Right atrium auricular region (tissue), 2 donors: Measurements from ENCODE around the gene VASH1. TPM values are rescaled to one million over a fixed set of nuclear protein-coding genes. Genes with fewer than 3 reads are reported as not detected.
A peak's percentile ranks its signal among the peaks of the same experiment; 100 is the strongest.

ENCODE experiments used
- DNase-seq: peaks from one replicate; pipeline ENCODE4 v3.0.0-alpha.2; 2019; ENCODE audit warnings: low spot score
- H3K27ac ChIP-seq, 2 donors: fragments of 200-600 bp; sonication (generic); 1 replicate in 1 of 2; 2 replicates in 1 of 2; pipeline ENCODE4 v1.5.1; 2016 to 2019
- H3K27me3 ChIP-seq, 2 donors: fragments of 200-600 bp; sonication (generic); one replicate each; pipeline versions ENCODE4 v1.5.1 to v1.6.0; 2017 to 2019
- H3K36me3 ChIP-seq: fragments of 200-600 bp; sonication (generic); one replicate; pipeline ENCODE4 v1.5.1; 2016
- H3K4me1 ChIP-seq, 2 donors: fragments of 200-600 bp; sonication (generic); one replicate each; pipeline versions ENCODE4 v1.5.1 to v1.6.0; 2017 to 2019
- H3K4me3 ChIP-seq, 2 donors: fragments of 200-600 bp; sonication (generic); 1 replicate in 1 of 2; 2 replicates in 1 of 2; pipeline ENCODE4 v1.5.1; 2017 to 2019; ENCODE audit warnings: mild to moderate bottlenecking in 1 of 2, moderate library complexity in 1 of 2
- H3K9me3 ChIP-seq, 2 donors: fragments of 200-600 bp; sonication (generic); one replicate each; pipeline ENCODE4 v1.5.1; 2019
- CTCF ChIP-seq, 2 donors: fragments of 200-600 bp; sonication (generic); IDR thresholded peaks; one replicate each; pipeline ENCODE4 v1.5.1; 2019; ENCODE audit warnings: antibody characterized with exemption in 2 of 2
- total RNA-seq, 2 donors: library from RNA; depleted of rRNA; stranded (reverse); fragments of >200 nt; gene quantifications; one replicate each; pipeline ENCODE4 v1.1.0, GENCODE V29; 2016

The VASH1 gene
- total RNA-seq, 2 donors from 2014 or later, result 14.3 to 26.1 TPM

DNA sequence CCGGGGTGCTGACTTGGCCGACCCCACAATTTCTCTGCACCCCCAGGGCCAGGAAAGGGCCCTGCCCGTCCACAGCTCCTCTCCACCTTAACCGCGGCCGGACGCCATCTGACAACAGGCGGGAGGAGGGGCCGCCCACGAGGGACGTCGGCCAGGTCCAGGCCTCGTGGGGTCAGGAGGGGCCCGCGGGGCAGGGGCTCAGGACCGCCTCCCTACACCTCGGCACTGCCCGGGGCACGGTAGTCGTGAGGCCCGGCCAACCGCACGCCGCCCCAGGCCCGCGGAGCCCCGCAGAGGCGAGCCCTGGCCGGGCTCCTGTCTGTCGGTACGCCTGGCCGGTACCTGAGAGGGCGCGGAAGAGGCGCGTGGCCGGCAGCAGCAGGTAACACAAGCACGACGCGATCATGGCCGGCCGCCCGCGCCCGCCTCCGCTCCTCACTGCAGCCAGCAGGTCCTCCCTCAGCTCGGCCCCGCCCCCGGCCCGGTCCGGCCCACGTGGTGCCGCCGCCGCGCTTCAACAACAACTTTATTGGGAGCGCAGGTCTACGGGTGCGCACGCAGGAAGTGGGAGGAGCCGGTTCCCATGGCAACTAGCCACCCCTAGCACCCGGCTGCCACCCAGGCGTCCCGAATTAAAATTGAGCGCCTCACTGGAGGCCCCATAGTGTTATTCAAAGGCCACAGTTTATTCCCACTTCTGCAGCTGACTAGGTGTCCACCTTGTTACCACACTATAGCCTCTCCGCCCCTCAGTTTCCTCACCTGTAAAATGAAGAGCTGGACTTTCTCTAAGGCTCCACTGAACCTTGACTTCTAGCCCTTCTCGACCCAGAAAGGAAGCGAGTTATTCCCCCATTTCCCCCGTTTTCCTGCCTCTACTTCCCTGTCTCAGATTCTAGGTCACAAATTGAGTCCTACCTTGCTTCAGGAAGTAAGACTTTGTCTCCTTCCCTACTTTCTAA lies 51.4 kb downstream of the VASH1 start, which contains the start of gene ANGEL1:
TSS of gene ANGEL1 (minus strand) at position 461 of the 962 bp plus-strand sequence. CDS start at position 406, 55 bp downstream.
- peak within 1 kb of the TSS; percentile 91 to 94 for H3K27ac ChIP-seq
- DNase-seq, result peak; percentile 98
- peaks cover 0 to 26% of the 10 kb centered on the region in 2 donors for H3K4me1 ChIP-seq
- H3K36me3 ChIP-seq, result peaks cover 11% of the 10 kb centered on the region
- H3K27me3 ChIP-seq, result no peaks in the 10 kb centered on the region
- peak in 1 of 2 donors; percentile 6 for TF ChIP-seq CTCF (IDR thresholded peaks at IDR 0.05)
- peak within 1 kb of the TSS; percentile 76 to 81 for H3K4me3 ChIP-seq
- H3K9me3 ChIP-seq, result no peaks in the 10 kb centered on the region

GRCh38 chr14:76814726-76815645 lies 53.7 kb downstream of the VASH1 start:
- peak overlapping the region in 1 of 2 donors; percentile 59 for H3K27ac ChIP-seq
- H3K9me3 ChIP-seq, result no peaks in the 10 kb centered on the region
- no peaks in the 10 kb centered on the region for H3K27me3 ChIP-seq
- no peak overlapping the region for H3K4me3 ChIP-seq
- DNase-seq, result no peak
- H3K4me1 ChIP-seq, result peaks cover 0 to 25% of the 10 kb centered on the region in 2 donors
- no peaks in the 10 kb centered on the region for H3K36me3 ChIP-seq
- no peak for TF ChIP-seq CTCF (IDR thresholded peaks at IDR 0.05)

DNA sequence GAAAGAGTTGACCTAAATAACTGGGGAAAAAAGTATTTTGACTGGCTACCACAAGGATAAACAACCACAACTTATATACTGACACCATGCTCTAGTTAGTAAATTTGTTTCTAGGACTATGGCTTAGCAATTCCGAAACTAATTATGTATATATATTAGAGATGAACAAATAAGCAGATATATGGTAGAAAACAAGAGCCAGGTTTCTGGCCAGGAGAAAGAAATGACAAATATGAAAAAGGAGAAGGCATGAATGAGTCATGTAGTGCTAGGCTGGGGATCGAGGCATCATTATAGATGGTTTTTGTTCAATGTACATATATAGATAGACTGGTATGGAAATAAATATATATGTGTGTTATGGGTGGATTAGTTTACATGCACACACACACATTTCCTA lies 59.4 kb downstream of the VASH1 start:
- DNase-seq, result no peak
- TF ChIP-seq CTCF (IDR thresholded peaks at IDR 0.05), result no peak
- Histone ChIP-seq H3K27ac (no peak overlapping the region), H3K9me3 (no peaks in the 10 kb centered on the region), H3K36me3 (no peaks in the 10 kb centered on the region), H3K4me1 (no peaks in the 10 kb centered on the region), H3K4me3 (no peak overlapping the region), H3K27me3 (no peaks in the 10 kb centered on the region)

DNA sequence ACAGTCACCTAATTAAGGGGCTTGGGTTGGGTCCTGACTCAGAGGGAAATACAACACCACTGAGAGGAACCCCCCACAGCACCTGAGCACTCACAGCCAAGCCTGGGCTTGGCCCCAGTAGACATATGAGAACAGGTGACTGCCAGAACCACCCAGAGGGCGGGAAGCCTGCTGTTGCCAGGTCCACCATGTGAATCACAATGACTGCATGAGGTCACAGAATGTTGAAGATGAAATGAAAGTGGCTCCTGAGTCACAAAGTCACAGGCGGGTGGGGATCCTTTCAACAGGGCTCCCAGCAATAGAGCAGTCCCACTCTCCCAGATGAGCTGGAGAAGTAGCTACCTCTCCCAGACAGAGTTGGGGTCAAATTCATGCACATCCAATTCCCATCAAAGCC lies 64.9 kb downstream of the VASH1 start, which contains the start of gene LRRC74A:
TSS of gene LRRC74A (plus strand) at position 287 of the 400 bp plus-strand sequence. CDS start 290 bp downstream, outside the sequence.
- TF ChIP-seq CTCF (IDR thresholded peaks at IDR 0.05), result no peak
- Histone ChIP-seq H3K27ac (no peak within 1 kb of the TSS), H3K4me3 (no peak within 1 kb of the TSS)

DNA sequence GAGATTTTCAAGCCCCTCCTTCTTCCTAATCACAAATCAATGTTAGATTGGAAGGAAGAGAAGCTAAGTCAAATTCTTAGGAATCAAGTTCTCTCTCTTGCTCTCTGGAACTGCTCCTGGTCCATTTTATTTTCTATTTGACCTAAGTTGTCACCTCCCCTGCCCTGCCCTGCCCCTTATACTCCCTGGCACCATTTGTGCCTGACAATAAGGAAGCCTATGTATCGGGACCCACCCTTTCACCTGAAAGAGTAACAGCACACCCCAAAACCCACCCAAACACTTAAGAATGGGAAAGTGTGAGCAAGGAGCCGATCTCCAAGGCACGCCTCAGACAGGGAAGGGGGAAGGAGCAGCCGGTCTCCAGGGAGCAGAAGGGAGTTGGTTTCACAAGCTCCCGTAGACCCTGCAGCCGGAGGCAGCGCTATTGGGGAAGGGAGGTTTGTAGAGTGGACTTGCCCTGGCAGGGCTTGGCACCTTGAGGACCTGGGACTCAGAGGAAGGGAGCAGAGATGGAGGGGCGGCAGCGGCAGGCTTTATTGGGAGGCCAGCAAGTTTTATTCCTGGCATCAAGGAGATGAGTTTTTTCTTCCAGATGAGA lies 66.5 kb downstream of the VASH1 start:
- Histone ChIP-seq H3K27me3 (no peaks in the 10 kb centered on the region), H3K4me1 (peaks cover 0 to 15% of the 10 kb centered on the region in 2 donors), H3K36me3 (no peaks in the 10 kb centered on the region), H3K4me3 (peak overlapping the region; percentile 12 to 37), H3K27ac (peak overlapping the region; percentile 67 to 75), H3K9me3 (no peaks in the 10 kb centered on the region)
- TF ChIP-seq CTCF (IDR thresholded peaks at IDR 0.05), result no peak
- DNase-seq, result peak; percentile 75

More for the DNA sequence above, 64.9 kb downstream of the VASH1 start, which contains the start of gene LRRC74A:
- Histone ChIP-seq H3K4me1 (peaks cover 0 to 15% of the 10 kb centered on the region in 2 donors), H3K9me3 (no peaks in the 10 kb centered on the region), H3K27me3 (no peaks in the 10 kb centered on the region), H3K36me3 (no peaks in the 10 kb centered on the region)
- no peak for DNase-seq
